GM12878 (cell line): ENCODE data around the gene SEMA3A. TPM values are rescaled to one million over a fixed set of nuclear protein-coding genes. Genes with fewer than 3 reads are reported as not detected.
A peak's percentile ranks its signal among the peaks of the same experiment; 100 is the strongest.

ENCODE experiments used
- ATAC-seq: fragments of 200-7000 bp; cut with Tn5 transposase; 3 replicates; pipeline ENCODE4 v1.9.1; 2020; ENCODE audit warnings: mild to moderate bottlenecking, moderate library complexity
- BruUV-seq: library from RNA; stranded (reverse); fragments of 400-500 nt; replicated peaks from 2 replicates; lab custom pipeline; 2021; lab: Mats Ljungman, UMichigan
- CTCF ChIA-PET: fragments of 300-600 bp; sonication (Branson Sonifier 250); formaldehyde crosslinking; extraction: SDS; loops from one replicate; lab custom pipeline; 2021; ENCODE audit warnings: inconsistent platforms; lab: Yijun Ruan, JAX
- POLR2A ChIA-PET: fragments of 350-600 bp; formaldehyde crosslinking; extraction: SDS; loops from one replicate; lab custom pipeline; 2021; ENCODE audit warnings: inconsistent platforms; lab: Charles Lee
- RAD21 ChIA-PET: fragments of 300-600 bp; sonication (Branson Sonifier 250); formaldehyde crosslinking; loops from one replicate; lab custom pipeline; 2023; ENCODE audit warnings: antibody characterized with exemption; ENCODE audit not compliant: unreplicated experiment; lab: Charles Lee
- SMC1A ChIA-PET: fragments of 300-600 bp; sonication (Branson Sonifier 250); formaldehyde crosslinking; loops from one replicate; lab custom pipeline; 2023; ENCODE audit not compliant: unreplicated experiment, uncharacterized antibody; lab: Charles Lee
- DNase-seq: peaks from one replicate; pipeline ENCODE4 v3.0.0-alpha.2; 2011; ENCODE audit warnings: low read depth, low spot score
- FAIRE-seq: peaks from 3 replicates; lab custom pipeline; 2011; peaks lifted over from hg19 to GRCh38; lab: Jason Lieb, UNC
- H2AFZ ChIP-seq: 2 replicates; pipeline ENCODE4 v1.6.0; 2011; ENCODE audit warnings: low read depth, low read length, control low read depth; ENCODE audit not compliant: control insufficient read depth
- H3K27ac ChIP-seq: 2 replicates; pipeline ENCODE4 v1.5.1; 2011; ENCODE audit warnings: control low read depth; ENCODE audit not compliant: control insufficient read depth, insufficient read depth
- H3K27me3 ChIP-seq, 2 experiments: replicated peaks in 1 of 2; 2 replicates each; pipeline versions ENCODE4 v1.6.0 to v1.6.1; 2011; ENCODE audit warnings: low read length in 1 of 2; ENCODE audit not compliant: control insufficient read depth in 2 of 2, insufficient read depth in 2 of 2
- H3K36me3 ChIP-seq, 2 experiments: 2 replicates each; pipeline ENCODE4 v1.5.1; 2011; ENCODE audit warnings: low read length in 1 of 2; ENCODE audit not compliant: control insufficient read depth in 2 of 2, insufficient read depth in 2 of 2
- H3K4me1 ChIP-seq: 2 replicates; pipeline ENCODE4 v1.6.1; 2011; ENCODE audit warnings: mild to moderate bottlenecking, low read length, moderate library complexity, mixed read lengths; ENCODE audit not compliant: control insufficient read depth, insufficient read depth
- H3K4me2 ChIP-seq: 2 replicates; pipeline ENCODE4 v1.6.0; 2011; ENCODE audit warnings: control low read depth; ENCODE audit not compliant: control insufficient read depth, insufficient read depth
- H3K4me3 ChIP-seq: fragments of 200-600 bp; sonication (generic); 2 replicates; pipeline ENCODE4 v1.5.1; 2016
- H3K79me2 ChIP-seq: 2 replicates; pipeline ENCODE4 v1.6.0; 2011; ENCODE audit warnings: low read length; ENCODE audit not compliant: control insufficient read depth, insufficient read depth
- H3K9ac ChIP-seq: 2 replicates; pipeline ENCODE4 v1.8.0; 2011; ENCODE audit warnings: low read length, control low read depth, mixed read lengths; ENCODE audit not compliant: control insufficient read depth, insufficient read depth
- H3K9me3 ChIP-seq: replicated peaks from 3 replicates; pipeline ENCODE4 v1.5.1; 2011; ENCODE audit warnings: mild to moderate bottlenecking, low read length; ENCODE audit not compliant: control insufficient read depth, insufficient read depth
- H4K20me1 ChIP-seq: 2 replicates; pipeline ENCODE4 v1.6.0; 2011; ENCODE audit not compliant: control insufficient read depth, insufficient read depth
- ATF3 ChIP-seq: IDR thresholded peaks from 2 replicates; pipeline ENCODE4 v1.6.1; 2011; ENCODE audit warnings: low read depth, mild to moderate bottlenecking, low read length, moderate library complexity, borderline replicate concordance; ENCODE audit errors: extremely low read depth
- CEBPZ ChIP-seq: fragments of 150-350 bp; IDR thresholded peaks from 2 replicates; pipeline ENCODE4 v1.6.1; 2016; ENCODE audit warnings: low read depth, low read length
- POLR2A ChIP-seq: IDR thresholded peaks from 2 replicates; pipeline ENCODE4 v1.6.1; 2011; ENCODE audit warnings: low read depth, mild to moderate bottlenecking, low read length
- SP1 ChIP-seq: IDR thresholded peaks from one replicate; pipeline ENCODE4 v1.6.1; 2011; ENCODE audit warnings: low read depth, low read length
- WGBS: methylation state at CpG from one replicate; pipeline ENCODE4 v1.1.6; 2016; ENCODE audit warnings: low lambda C conversion rate; ENCODE audit not compliant: insufficient replicate concordance, insufficient coverage; ENCODE audit errors: missing lambda C conversion rate; 5-methylcytosine and 5-hydroxymethylcytosine counted together
- in situ Hi-C: fragments of 300-500 bp; cut with MboI; formaldehyde crosslinking; loops from 9 replicates; pipeline ENCODE4 v1.14.3; 2018; ENCODE audit warnings: mixed read lengths
- intact Hi-C: fragments of 100-400 bp; cut with micrococcal nuclease; formaldehyde crosslinking; loops from one replicate; pipeline ENCODE4 v1.14.2; 2022; ENCODE audit not compliant: unreplicated experiment
- polyA plus RNA-seq, 11 experiments: library from polyadenylated mRNA; depleted of rRNA in 4 of 11; unstranded in 6 of 11; stranded (reverse) in 5 of 11; fragments of >200 nt; fragmentation: Nextera tagmentation in 4 of 11; fragmentation: Illumina TruSeq in 1 of 11; extraction: Ambion mirVana in 4 of 11; extraction: Trizol in 1 of 11; gene quantifications; 1 replicate in 1 of 11; 2 replicates in 10 of 11; pipeline versions ENCODE4 v1.2.1 to v1.2.3, GENCODE V29; 2011 to 2016; ENCODE audit warnings: inconsistent platforms in 2 of 11, missing spikeins in 2 of 11, low read depth in 1 of 11
- total RNA-seq, 4 experiments: library from RNA; depleted of rRNA in 3 of 4; stranded (reverse); fragments of >200 nt in 3 of 4; fragmentation: Illumina TruSeq in 1 of 4; extraction: Trizol in 1 of 4; gene quantifications; 2 replicates each; pipeline versions ENCODE4 v1.2.1 to v1.2.3, GENCODE V29; 2013 to 2021
- TF ChIP-seq, protein P1 (sequence below): IDR thresholded peaks from 2 replicates; pipeline ENCODE4 v1.6.1; 2011; ENCODE audit warnings: borderline replicate concordance, low read depth, mild to moderate bottlenecking, moderate library complexity, low read length; ENCODE audit not compliant: insufficient read depth, poor library complexity, severe bottlenecking
- TF ChIP-seq, protein P2 (sequence below): fragments of 450-650 bp; IDR thresholded peaks from 2 replicates; pipeline ENCODE4 v1.6.1; 2016; ENCODE audit warnings: mild to moderate bottlenecking

Gene SEMA3A
- total and polyA plus RNA-seq, 10 of the 15 experiments (the other 5 are each of a cell fraction or from before 2014, with no cell fraction given) = 0.01 to 3.3 (median 0.24) TPM

DNA sequence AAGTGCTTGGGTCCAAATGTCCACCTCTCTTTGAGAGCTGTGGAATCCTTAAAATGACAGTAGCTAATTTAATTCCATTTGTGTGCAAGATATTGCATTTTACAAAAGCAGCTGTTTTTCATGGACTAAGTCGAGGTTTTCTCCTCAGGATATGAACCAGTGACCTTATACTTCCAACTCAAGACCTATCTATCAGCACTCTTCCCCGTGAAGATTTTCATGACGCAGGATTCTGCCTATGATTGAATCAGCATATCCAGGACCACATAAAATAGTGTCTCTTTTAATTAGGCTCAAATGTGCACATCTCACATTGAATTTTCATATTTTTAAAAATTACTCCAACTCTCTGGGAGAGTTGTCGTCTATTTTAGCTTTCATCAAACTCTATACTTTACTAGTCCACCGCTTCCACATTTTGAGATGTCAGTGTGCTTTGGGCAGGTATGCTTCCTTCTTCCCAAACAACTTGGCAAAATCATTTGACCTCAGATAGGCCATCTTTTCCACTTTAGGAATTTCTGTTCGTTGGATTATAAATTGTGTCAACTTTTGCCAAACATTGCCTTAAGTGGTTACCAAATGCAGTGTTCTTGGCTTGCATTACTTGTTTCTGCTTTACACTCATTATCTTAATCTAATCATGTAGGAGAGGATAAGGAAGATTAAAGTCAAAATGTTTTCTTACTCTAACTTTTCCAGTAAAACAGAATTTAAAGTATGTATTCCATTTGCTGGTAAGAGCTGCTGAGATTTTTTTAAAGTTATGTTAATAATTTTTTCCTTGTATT, 39.4 kb downstream of the SEMA3A start:
- SMC1A ChIA-PET = interaction anchor here (0.9 to 1.7 kb wide), 5 partner anchors 7 to 41 kb away, joined by 3 to 6 read pairs (median 3); no protein-coding TSS in a partner anchor
- DNase-seq (no peak), ATAC-seq (no peak), FAIRE-seq (peak; percentile 49)
- no peaks in the 10 kb centered on the region for H3K36me3 ChIP-seq
- H3K79me2 ChIP-seq = no peaks in the 10 kb centered on the region
- H3K4me2 ChIP-seq = no peak overlapping the region
- no TSS peak for BruUV-seq
- TF ChIP-seq, protein P1, sequence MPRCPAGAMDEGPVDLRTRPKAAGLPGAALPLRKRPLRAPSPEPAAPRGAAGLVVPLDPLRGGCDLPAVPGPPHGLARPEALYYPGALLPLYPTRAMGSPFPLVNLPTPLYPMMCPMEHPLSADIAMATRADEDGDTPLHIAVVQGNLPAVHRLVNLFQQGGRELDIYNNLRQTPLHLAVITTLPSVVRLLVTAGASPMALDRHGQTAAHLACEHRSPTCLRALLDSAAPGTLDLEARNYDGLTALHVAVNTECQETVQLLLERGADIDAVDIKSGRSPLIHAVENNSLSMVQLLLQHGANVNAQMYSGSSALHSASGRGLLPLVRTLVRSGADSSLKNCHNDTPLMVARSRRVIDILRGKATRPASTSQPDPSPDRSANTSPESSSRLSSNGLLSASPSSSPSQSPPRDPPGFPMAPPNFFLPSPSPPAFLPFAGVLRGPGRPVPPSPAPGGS = no peak
- no peak for TF ChIP-seq SP1
- WGBS = 32% methylated on average over 6 of the region's 6 CpGs
- POLR2A ChIA-PET = no interaction called here
- no peak overlapping the region for H3K9ac ChIP-seq
- no peak overlapping the region for H3K27ac ChIP-seq
- in situ Hi-C loops = no loop called here
- CTCF ChIA-PET = no interaction called here
- H2AFZ ChIP-seq = no peak overlapping the region
- no peaks in the 10 kb centered on the region for H3K4me1 ChIP-seq
- no peaks in the 10 kb centered on the region for H3K9me3 ChIP-seq
- RAD21 ChIA-PET = interaction anchor here (0.7 to 1.0 kb wide), 2 partner anchors 16 to 83 kb away, joined by 3 to 4 read pairs; no protein-coding TSS in a partner anchor
- H3K4me3 ChIP-seq = no peak overlapping the region
- H3K27me3 ChIP-seq = no peaks in the 10 kb centered on the region
- no peaks in the 10 kb centered on the region for H4K20me1 ChIP-seq
- intact Hi-C loops = no loop called here

DNA sequence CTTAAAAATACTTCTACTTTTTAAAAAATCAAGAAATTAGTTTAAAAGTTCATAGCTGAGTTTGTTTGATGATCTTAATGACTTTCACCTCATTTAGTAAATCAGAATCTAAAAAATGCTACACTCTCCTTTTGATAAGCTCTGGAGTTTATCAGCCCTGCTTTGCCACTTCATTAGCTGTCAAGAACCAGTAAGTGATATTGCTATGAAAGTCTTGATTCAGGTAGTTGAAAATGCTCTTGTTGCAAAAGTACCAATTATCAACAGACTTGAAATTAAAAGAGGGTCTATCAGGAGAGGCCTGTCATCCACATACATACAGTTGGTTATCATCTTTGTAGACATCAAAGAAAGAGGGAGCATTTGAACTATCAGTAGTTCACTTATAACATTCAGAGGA, 41.6 kb downstream of the SEMA3A start:
- H3K27me3 ChIP-seq = no peaks in the 10 kb centered on the region
- no peaks in the 10 kb centered on the region for H3K79me2 ChIP-seq
- H3K4me3 ChIP-seq = no peak overlapping the region
- ChIA-PET RAD21 (no interaction called here), POLR2A (no interaction called here), SMC1A (interaction anchor here (0.9 to 1.2 kb wide), 4 partner anchors 10 to 175 kb away, joined by 3 to 4 read pairs (median 3); no protein-coding TSS in a partner anchor), CTCF (interaction anchor here (1.3 kb wide), 1 partner anchor 9 kb away, joined by 3 read pairs; no protein-coding TSS in a partner anchor)
- no peak overlapping the region for H3K4me2 ChIP-seq
- BruUV-seq = no TSS peak
- in situ Hi-C loops (no loop called here), intact Hi-C loops (no loop called here)
- no peaks in the 10 kb centered on the region for H3K4me1 ChIP-seq
- FAIRE-seq (no peak), ATAC-seq (no peak), DNase-seq (no peak)
- TF ChIP-seq, protein P1 = no peak
- TF ChIP-seq ATF3 (no peak), CEBPZ (no peak), POLR2A (no peak)
- TF ChIP-seq, protein P2, sequence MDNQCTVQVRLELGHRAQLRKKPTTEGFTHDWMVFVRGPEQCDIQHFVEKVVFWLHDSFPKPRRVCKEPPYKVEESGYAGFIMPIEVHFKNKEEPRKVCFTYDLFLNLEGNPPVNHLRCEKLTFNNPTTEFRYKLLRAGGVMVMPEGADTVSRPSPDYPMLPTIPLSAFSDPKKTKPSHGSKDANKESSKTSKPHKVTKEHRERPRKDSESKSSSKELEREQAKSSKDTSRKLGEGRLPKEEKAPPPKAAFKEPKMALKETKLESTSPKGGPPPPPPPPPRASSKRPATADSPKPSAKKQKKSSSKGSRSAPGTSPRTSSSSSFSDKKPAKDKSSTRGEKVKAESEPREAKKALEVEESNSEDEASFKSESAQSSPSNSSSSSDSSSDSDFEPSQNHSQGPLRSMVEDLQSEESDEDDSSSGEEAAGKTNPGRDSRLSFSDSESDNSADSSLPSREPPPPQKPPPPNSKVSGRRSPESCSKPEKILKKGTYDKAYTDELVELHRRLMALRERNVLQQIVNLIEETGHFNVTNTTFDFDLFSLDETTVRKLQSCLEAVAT = no peak
- no peak overlapping the region for H3K9ac ChIP-seq
- no peaks in the 10 kb centered on the region for H4K20me1 ChIP-seq
- H3K27ac ChIP-seq = no peak overlapping the region
- no peaks in the 10 kb centered on the region for H3K36me3 ChIP-seq
- no peaks in the 10 kb centered on the region for H3K9me3 ChIP-seq
- no peak overlapping the region for H2AFZ ChIP-seq
